DOHH2 (cell line): ENCODE data around the gene MAP4K4.
"Not testable (repeated sequence)": the region's sequence is repeated elsewhere in the genome, so short reads cannot be mapped to it uniquely, and the experiment has no call there.

Source experiments
- CTCF ChIP-seq: fragments of 200-600 bp; sonication (generic); IDR thresholded peaks from one replicate; pipeline ENCODE4 v1.5.1; 2014; ENCODE audit warnings: antibody characterized with exemption, mild to moderate bottlenecking, low read depth, low read length; ENCODE audit not compliant: poor library complexity, severe bottlenecking
- EZH2phosphoT487 ChIP-seq: fragments of 200-600 bp; sonication (generic); IDR thresholded peaks from 2 replicates; pipeline ENCODE4 v1.6.1; 2017; ENCODE audit warnings: borderline replicate concordance, mild to moderate bottlenecking, antibody characterized with exemption, low read length, moderate library complexity, mixed read lengths

GRCh38 chr2:101924311-101924710 lies 226.8 kb downstream of the MAP4K4 start:
- not testable (repeated sequence) for TF ChIP-seq CTCF, EZH2phosphoT487
